Fibroblast of peridontal ligament (primary cell): ENCODE measurements around the gene CACNA1S.

Source experiments
- DNase-seq: peaks from one replicate; pipeline ENCODE4 v3.0.0-alpha.2; 2010; ENCODE audit errors: extremely low read depth

Gene CACNA1S

GRCh38 chr1:201093962-201094361, 18.3 kb downstream of the CACNA1S start:
- DNase-seq, result no peak

- no peak for DNase-seq
These were observed 18.7 kb downstream of the CACNA1S start for GRCh38 chr1:201093561-201093960.

DNA sequence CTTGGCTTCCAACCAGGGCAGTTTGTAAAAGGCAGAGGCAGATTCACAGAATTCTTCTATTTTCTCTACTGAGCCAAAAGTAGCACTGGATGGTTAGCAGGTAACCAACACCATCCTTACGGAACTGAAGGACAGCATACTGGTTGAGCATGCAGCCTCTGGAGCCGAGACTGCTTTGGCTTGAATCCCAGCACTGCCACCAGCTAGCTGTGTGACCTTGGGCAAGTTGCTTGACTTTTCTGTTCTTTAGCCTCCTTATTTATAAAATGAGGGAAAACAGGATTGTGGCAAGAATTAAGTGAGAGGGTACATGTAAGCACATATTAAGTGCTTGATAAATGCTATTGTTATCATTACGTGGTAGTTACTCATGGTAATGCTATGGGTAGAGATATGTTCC, 19.5 kb downstream of the CACNA1S start:
- DNase-seq, result no peak

- no peak for DNase-seq
These were observed 21.0 kb downstream of the CACNA1S start for GRCh38 chr1:201091256-201091655.

- DNase-seq, result peak; percentile 14
These were observed 21.7 kb downstream of the CACNA1S start for GRCh38 chr1:201090541-201090940.

DNA sequence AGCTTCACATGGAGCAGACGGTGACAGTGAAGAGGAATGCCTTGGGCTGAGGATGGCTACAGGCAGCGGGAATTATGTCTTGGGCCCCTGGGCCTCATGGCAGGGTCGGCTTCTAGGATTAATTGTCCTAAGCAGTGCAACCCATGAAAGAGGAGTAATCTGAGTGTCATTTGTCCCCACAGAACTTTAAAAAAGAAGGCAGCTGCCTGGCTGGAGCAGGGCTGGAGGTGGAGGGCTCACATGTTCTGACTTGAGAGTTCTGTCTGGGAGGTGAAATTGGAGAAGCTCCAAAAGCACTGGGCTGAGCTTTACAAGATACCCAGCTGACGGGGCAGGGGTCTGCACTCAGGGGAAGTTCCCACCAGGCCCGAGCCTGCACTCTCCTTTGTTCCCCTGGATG, 22.6 kb downstream of the CACNA1S start:
- no peak for DNase-seq

DNA sequence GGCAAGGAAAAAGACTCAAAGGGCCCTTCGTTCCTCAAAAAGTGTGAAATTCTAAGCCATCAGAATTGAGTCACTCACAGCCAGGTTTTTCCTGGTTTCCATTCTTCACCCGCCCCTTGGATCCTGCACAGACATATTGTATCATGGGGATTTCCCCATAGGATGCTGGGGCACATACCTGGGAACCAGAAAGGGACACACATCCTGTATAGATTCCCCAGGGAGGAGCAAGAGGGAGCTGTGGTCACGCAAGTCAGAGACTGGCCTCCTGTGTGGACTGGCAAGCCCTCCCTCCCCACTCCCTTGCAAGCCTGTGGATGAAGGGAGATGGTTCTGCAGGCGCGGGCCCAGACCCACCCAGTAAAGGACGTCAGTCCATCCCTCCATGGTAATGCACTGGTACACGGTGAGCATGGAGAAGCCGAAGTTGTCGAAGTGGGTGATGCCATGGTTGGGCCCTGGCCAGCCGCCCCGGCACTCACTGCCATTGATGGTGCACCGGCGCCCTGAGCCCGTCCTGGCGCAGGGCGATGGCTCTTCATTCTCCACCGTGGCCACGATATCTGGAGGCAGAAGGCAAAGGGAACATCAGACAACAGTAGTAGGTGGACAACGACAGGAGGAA, 23.2 kb downstream of the CACNA1S start:
- no peak for DNase-seq

DNA sequence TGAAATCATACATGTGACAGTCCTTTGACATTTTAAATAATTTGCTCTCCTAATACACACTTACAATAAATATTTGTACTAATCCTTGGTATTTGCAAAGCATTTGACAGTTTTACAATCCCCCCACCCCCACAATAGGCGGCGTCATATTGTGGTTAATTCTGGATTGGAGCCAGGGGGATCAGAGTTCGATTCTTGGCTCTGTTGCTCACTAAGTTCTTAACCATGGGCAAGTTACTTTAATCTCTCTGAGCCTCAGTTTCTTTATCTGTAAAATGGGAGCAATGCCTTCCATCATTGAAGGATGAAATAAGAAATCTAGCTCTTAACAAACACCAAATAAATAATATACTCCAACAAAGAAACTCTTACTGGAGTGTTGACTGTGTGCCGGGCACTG, 23.8 kb downstream of the CACNA1S start:
- DNase-seq, result no peak

DNA sequence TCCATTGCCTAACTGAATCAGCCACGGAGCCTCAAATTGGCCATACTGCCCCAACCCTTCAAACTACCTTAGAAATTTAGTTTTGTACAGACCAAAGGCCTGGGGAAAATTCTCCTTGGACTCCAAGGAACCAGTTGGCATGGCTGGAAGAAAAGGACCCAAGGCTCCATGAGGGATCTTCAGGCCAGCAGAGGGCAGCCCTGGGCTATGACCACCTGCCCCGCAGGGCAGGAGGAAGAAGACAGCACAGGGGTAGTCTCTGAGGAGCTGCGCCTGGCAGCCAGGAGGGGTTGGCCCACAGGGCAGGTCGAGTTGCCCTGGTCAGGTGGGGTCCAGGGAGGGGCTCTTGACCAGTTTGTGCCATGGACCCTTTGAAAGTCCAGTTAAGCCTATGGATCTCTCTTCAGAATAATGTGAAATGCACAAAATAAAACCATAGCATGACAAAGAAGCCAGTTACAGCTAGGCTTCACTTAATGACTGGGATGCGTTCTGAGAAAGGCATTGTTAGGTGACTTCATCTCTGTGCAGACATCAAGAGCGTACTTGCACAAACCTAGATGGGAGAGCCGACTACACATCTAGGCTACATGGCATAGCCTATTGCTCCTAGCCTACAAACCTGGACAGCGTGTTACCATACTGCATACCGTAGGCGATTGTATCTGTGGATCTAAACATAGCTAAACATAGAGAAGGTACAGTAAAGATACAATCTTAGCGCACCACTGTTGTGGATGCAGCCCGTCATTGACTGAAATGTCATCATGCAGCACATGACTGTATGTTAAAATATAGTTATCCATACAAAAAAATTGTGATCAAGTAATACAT, 26.1 kb downstream of the CACNA1S start:
- peak; percentile 40 for DNase-seq

DNA sequence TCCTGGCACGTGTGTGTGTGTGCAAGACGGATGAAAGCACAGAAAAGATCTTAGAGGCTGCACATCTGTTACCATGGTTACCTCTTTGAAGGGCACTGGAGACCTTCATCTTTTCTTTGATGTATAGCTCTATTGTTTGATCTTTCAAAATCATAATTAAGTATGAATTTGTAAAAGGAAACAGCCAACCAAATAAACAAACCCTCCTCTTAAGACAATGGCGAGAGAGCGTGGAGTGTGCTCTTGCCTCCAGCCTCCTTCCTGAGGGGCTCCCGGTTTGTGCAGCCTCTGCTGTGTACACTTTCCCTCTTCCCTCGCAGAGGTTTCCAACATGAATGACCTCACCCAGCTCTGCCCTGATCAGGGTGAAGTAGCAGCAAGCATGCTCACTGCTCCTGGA, 27.9 kb downstream of the CACNA1S start:
- no peak for DNase-seq

DNA sequence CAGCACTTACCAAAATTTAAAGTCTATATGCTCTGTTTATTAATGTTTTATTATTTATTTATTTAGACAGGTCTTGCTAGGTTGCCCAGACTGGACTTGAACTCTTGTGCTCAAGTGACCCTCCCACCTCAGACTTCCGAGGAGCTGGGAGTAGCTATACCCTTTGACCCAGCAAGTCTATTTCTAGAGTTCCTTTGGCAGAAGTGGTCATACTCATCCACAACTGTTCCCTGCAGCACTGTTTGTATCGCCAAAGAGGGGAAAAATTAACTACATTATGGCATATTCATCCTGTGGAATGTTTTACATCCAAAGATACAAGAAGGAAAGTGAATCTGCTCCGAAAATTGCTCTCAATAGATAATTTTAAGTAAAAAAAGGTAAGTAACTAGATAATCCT, 28.5 kb downstream of the CACNA1S start:
- no peak for DNase-seq

DNA sequence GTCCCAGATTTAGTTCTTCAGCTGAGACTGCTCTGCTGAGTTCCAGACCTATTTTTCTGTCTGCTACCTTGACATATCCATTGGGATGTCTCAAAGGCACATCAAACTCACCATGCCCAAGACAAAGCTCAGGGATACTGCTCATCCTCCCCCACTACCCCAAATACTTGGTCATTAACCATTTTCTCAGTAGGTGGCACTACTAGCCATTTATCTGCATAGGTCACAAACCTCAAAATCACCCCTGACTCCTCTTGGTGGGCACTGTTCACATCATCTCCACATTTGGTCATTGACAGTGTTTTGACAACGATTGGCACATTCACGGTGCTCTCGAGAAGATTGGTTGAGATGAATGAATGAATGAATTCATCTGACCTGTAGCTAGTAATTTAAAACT, 32.1 kb downstream of the CACNA1S start:
- DNase-seq, result no peak

DNA sequence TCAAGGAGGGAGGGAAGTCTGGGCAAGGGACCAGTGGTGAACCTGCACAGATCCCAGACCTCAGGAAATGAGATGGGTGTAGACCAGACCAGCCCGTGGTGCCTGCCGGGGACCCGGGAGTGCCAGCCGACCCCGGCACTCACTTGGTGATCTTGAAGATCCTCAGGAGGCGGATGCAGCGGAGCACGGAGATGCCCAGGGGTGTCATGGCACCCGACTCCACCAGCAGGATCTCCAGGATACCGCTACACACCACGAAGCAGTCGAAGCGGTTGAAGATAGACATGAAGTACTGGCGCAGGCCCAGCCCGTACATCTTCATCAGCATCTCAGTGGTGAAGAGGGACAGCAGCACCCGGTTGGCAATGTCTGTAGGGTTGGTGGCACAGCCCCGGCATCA, 34.5 kb downstream of the CACNA1S start:
- no peak for DNase-seq

DNA sequence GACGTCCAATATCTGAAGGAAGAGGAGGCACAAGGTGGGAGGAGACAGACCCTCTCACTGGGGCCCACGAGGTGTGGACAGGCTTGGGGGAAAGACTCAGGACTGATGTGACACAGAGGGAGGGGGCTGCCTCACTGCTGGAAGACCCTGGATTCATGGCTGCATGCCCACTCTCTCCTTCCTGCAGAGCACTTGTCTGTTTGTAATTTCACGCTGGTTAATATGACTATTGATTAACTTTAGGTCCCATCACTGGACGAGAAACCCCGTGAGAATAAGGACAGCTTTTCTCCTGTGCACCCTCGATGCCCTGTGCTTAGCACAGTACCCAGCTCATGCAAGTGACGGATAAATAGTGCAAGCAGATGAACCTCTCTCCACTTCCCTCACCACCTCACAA, 35.1 kb downstream of the CACNA1S start:
- DNase-seq, result no peak

DNA sequence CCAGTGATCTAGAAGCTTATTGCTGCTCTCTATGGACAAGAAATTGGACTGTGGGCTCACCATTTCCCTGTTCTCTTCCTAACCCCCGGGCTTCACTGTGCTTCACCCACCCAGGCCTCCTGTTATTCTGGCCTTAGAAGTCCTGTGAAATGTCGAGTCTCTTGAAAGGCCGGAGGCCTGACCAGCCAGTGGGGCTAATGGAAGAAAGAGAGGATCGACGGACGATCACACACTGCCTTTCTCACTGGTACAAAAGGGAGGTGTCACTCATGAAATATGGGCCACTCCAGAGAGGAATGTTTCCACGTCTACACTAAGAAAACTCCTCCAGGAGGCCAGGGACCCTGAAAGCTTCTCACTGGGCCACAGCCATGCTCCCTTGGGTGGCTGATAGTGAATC, 36.1 kb downstream of the CACNA1S start:
- DNase-seq, result no peak

DNA sequence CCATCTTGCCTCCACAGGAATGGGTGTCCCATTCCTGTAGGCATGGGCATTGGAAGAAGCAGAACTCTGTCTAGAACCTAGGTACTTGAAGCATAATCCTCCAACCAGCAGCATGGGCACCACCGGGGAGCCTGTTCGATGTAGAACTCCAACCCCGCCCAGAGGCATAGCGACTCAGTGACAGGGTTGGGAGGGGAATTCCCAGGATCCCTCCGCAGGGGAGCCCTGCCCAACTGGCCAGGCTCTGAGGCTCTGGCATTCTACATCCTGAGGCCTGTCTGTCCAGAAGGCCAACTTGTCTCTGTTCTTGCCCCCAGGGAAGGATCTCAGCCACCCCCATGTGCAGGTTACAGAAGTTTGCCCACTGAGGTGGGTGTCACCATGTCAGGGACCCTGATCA, 38.2 kb downstream of the CACNA1S start:
- no peak for DNase-seq

DNA sequence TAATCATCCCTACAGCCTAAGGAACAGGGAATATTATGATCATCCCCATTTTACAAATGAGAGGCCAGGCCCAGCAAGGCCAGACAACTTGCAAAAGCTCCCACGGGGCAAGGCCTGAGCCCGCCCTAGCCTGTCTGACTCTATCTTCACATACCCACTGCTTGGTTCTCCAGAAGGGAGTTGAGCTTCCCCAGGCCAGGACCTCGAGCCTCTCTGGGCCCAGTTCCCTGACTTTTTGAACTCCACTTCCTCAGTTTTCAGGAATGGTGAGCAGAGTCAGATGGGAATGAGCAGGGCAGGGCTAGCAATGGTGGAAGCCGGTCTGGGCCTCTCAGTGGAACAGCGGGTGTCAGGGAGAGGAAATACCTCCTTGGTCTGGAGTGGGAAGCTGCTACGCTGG, 39.3 kb downstream of the CACNA1S start:
- DNase-seq, result no peak

DNA sequence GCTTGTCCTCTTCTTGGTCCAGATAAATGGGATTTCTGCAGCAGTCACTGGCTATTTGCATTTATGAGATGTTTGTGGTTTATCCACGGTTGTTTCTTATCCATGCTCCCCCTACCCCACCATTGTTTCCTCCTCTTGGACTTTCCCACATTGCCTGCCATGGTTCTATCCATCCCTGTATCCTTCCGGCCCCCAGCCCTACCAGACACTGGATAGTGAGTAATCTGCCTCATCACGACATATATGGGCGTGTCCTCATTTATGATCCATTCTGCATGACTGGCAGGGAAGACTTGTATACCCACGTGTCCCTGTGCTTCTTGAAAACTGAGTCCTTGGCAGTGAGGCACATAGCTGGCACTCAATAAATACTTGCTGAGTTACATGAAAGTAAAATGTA, 40.1 kb downstream of the CACNA1S start:
- DNase-seq, result no peak

GRCh38 chr1:201069636-201070035, 42.6 kb downstream of the CACNA1S start:
- no peak for DNase-seq

- DNase-seq, result no peak
These were observed 43.2 kb downstream of the CACNA1S start for GRCh38 chr1:201068976-201069375.

DNA sequence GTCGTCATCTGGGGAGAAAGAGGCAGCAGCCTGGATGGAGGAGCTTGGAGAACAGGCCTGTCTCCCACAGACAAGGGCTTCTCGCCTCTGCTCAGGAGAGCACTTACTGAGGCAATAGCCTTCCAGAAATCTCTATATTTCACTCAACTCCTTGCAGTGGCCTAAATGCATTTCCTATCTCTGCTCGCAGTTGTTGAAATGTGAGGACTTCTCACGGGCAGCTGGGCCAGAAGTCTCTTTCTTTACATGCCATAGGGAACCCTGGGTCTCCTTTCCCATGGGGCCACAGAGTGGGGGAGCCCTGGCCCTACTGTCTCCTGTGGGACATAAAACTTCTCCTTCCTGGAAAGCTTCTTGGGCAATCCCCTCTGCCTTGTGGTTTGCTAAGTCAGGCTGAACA, 45.2 kb downstream of the CACNA1S start:
- no peak for DNase-seq

DNA sequence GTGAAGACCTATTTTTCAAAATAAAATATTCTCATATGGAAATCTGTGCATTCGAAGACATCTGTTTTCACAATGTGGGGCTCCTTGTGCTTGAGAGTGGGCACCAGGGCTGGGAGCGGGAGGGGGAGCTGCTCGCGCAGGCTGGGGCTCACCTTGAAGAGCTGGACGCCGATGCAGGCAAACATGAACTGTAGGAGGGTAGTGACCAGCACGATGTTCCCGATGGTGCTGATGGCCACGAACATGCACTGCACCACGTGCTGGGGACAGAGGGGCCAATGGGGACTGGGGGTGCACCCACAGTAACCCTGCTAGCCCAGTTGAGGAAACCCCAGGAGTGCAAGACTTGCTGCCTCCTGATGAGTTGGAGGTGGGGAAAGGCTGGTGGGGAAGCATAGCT, 46.5 kb downstream of the CACNA1S start:
- no peak for DNase-seq

DNA sequence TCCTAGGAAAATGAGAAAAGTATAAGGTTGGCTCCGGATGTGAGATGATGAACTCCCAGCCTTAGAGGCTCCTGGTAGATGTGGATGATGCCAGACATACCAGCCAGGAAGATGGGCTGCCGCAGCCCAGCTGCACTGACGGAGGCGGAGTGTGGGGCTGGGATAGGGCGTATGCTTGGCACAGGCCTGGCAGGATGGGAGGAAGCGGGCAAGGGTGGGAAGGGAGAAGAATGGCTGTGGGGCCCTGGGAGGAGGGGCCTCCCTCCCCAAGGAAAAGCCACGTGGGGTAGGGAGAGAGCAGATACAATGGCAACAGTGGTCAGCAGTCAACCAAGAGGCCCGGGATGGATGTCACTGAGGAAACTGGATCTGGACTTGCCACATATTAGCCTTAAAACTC, 47.4 kb downstream of the CACNA1S start:
- no peak for DNase-seq

DNA sequence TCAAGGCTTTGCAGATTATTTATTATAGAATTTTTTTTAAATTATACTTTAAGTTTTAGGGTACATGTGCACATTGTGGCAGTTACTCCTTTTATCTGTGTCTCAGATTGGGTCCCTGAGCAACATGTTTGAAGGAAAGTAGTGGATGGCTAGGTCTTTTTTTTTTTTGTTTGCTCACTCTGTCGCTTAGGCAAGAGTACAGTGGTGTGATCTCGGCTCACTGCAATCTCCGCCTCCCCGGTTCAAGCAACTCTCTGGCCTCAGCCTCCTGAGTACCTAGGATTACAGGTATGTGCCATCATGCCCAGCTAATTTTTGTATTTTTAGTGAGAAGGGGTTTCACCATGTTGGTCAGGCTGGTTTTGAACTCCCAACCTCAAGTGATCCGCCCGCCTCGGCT, 49.1 kb downstream of the CACNA1S start:
- DNase-seq, result no peak
